ENCODE results near the gene TANGO6. TPM values are rescaled to one million over a fixed set of nuclear protein-coding genes. Genes with fewer than 3 reads are reported as not detected.

Gene TANGO6
- total RNA-seq, 1 experiment from 2014 or later: 18.2 TPM

- Mint-ChIP-seq H3K4me1 (ENCODE audit: low read depth, unreplicated experiment) (peaks cover 5% of the 10 kb centered on the region), H3K27ac (ENCODE audit: unreplicated experiment) (peak within 1 kb of the TSS; percentile 92), H3K36me3 (ENCODE audit: insufficient read depth, unreplicated experiment) (peaks cover 71% of the 10 kb centered on the region), H3K27me3 (ENCODE audit: insufficient read depth, unreplicated experiment) (no peaks in the 10 kb centered on the region), H3K4me3 (ENCODE audit: unreplicated experiment) (peak within 1 kb of the TSS; percentile 96), H3K9me3 (ENCODE audit: unreplicated experiment) (no peaks in the 10 kb centered on the region)
- H3K4me3 ChIP-seq (ENCODE audit: low read depth, low read length): peak within 1 kb of the TSS; percentile 54
- intact Hi-C loops (cut with micrococcal nuclease; ENCODE audit: unreplicated experiment): no loop called here
- H3K36me3 ChIP-seq (ENCODE audit: control insufficient read depth, insufficient read depth, low read length): no peaks in the 10 kb centered on the region; the same call in 1 of the 2 replicates
- POLR2A ChIA-PET: interaction anchor here (0.5 to 1.2 kb wide), 18 partner anchors 14 to 406 kb away, joined by 3 to 7 read pairs (median 3); partner anchors contain the start of genes CDH1 and SNTB2
- no peak for TF ChIP-seq CTCF (IDR thresholded peaks at IDR 0.05; ENCODE audit: insufficient read depth in 1 of 2, low read depth in 1 of 2, low read length in 1 of 2, severe bottlenecking in 1 of 2, unreplicated experiment in 1 of 2)
- CTCF ChIA-PET: interaction anchor here (0.6 to 1.8 kb wide), 7 partner anchors 9 to 323 kb away, joined by 3 to 8 read pairs (median 4); partner anchors contain the start of gene HAS3
- BruUV-seq (replicated peaks): no TSS peak
- H3K9me3 ChIP-seq: no peaks in the 10 kb centered on the region
- peak; percentile 91 to 95 for DNase-seq
- H3K27me3 ChIP-seq (replicated peaks; ENCODE audit: control insufficient read depth, insufficient read depth, low read length): no peaks in the 10 kb centered on the region
- peaks cover 14% of the 10 kb centered on the region; the same call in 1 of the 2 replicates for H3K4me1 ChIP-seq
These were observed 289.3 kb downstream of the TANGO6 start, which contains the start of the genes CHTF8 and UTP4 for GRCh38 chr16:69132424-69133252. CHTF8 (minus strand) TSS chr16:69132588; CDS start chr16:69121458, 11,130 bp downstream. UTP4 (plus strand) TSS chr16:69132649; CDS start chr16:69133460, 811 bp downstream.

GRCh38 chr16:69133373-69133954 lies 290.1 kb downstream of the TANGO6 start:
- peak overlapping the region; percentile 92 for H3K27ac Mint-ChIP-seq (ENCODE audit: unreplicated experiment)
- no peak for DNase-seq
- ChIA-PET POLR2A (interaction anchor here (0.5 to 0.8 kb wide), 18 partner anchors 14 to 407 kb away, joined by 3 to 7 read pairs (median 3); partner anchors contain the start of gene CDH1), CTCF (interaction anchor here (0.6 to 1.0 kb wide), 5 partner anchors 9 to 324 kb away, joined by 3 to 8 read pairs (median 5); partner anchors contain the start of gene HAS3)
- peaks cover 71% of the 10 kb centered on the region for H3K36me3 Mint-ChIP-seq (ENCODE audit: insufficient read depth, unreplicated experiment)
- BruUV-seq (replicated peaks): no TSS peak
- no peaks in the 10 kb centered on the region for H3K9me3 Mint-ChIP-seq (ENCODE audit: unreplicated experiment)
- H3K27me3 Mint-ChIP-seq (ENCODE audit: insufficient read depth, unreplicated experiment): no peaks in the 10 kb centered on the region
- H3K4me3 Mint-ChIP-seq (ENCODE audit: unreplicated experiment): peak overlapping the region; percentile 96
- no peak for TF ChIP-seq CTCF (IDR thresholded peaks at IDR 0.05; ENCODE audit: insufficient read depth in 1 of 2, low read depth in 1 of 2, low read length in 1 of 2, severe bottlenecking in 1 of 2, unreplicated experiment in 1 of 2)
- Histone ChIP-seq H3K4me1 (peaks cover 14% of the 10 kb centered on the region; the same call in 1 of the 2 replicates), H3K4me3 (ENCODE audit: low read depth, low read length) (peak overlapping the region; percentile 54), H3K27me3 (replicated peaks; ENCODE audit: control insufficient read depth, insufficient read depth, low read length) (no peaks in the 10 kb centered on the region), H3K9me3 (no peaks in the 10 kb centered on the region), H3K36me3 (ENCODE audit: control insufficient read depth, insufficient read depth, low read length) (peaks cover 1% of the 10 kb centered on the region)
- intact Hi-C loops (cut with micrococcal nuclease; ENCODE audit: unreplicated experiment): no loop called here
- H3K4me1 Mint-ChIP-seq (ENCODE audit: low read depth, unreplicated experiment): peaks cover 5% of the 10 kb centered on the region

Other genes starting within 250 kb of the TANGO6 start
- 114 and 144 TPM in 2 replicates for gene CDH3, start 198.2 kb upstream of the TANGO6 start, total RNA-seq (2022)
- gene CDH1, start 106.2 kb upstream of the TANGO6 start, total RNA-seq (2022): 712 and 783 TPM in 2 replicates